HCT116 (cell line): ENCODE measurements around the gene CLP1. TPM values are rescaled to one million over a fixed set of nuclear protein-coding genes. Genes with fewer than 3 reads are reported as not detected.

Source experiments
- ATAC-seq: fragments of 200-7000 bp; cut with Tn5 transposase; 2 replicates; pipeline ENCODE4 v1.9.1; 2020; ENCODE audit warnings: mild to moderate bottlenecking, moderate library complexity
- BruUV-seq: library from RNA; stranded (reverse); fragments of 400-500 nt; replicated peaks from 2 replicates; lab custom pipeline; 2021; lab: Mats Ljungman, UMichigan
- CTCF ChIA-PET: fragments of 300-600 bp; sonication (Branson Sonifier 250); formaldehyde crosslinking; loops from one replicate; lab custom pipeline; 2021; ENCODE audit warnings: antibody characterized with exemption; lab: Charles Lee
- POLR2A ChIA-PET: fragments of 300-600, 350-600 bp; sonication (Branson Sonifier 250); formaldehyde crosslinking; loops from one replicate; lab custom pipeline; 2021; ENCODE audit warnings: antibody characterized with exemption; lab: Charles Lee
- RAD21 ChIA-PET, 2 experiments: fragments of 300-600 bp; sonication (Branson Sonifier 250); formaldehyde crosslinking; loops; one replicate each; lab custom pipeline; 2023; ENCODE audit warnings: low total read pairs in 2 of 2; ENCODE audit not compliant: uncharacterized antibody in 2 of 2, unreplicated experiment in 2 of 2, low non-redundant PET in 1 of 2; lab: Charles Lee
- DNase-seq: peaks from one replicate; pipeline ENCODE4 v3.0.0-alpha.2; 2010; ENCODE audit warnings: low read depth, low spot score
- H2AFZ ChIP-seq: fragments of 200-600 bp; shearing (Covaris generic), sonication (generic); 2 replicates; pipeline ENCODE4 v1.6.1; 2017; ENCODE audit warnings: low read depth, mixed run types, mixed read lengths, antibody characterized with exemption, low read length; ENCODE audit not compliant: poor library complexity, severe bottlenecking
- H3K27ac ChIP-seq: 2 replicates; pipeline ENCODE4 v1.5.1; 2012; ENCODE audit warnings: low read depth, low read length
- H3K27me3 ChIP-seq: fragments of 200-600 bp; sonication (generic); 2 replicates; pipeline ENCODE4 v1.6.1; 2016; ENCODE audit warnings: mixed run types, low read length, mixed read lengths; ENCODE audit not compliant: insufficient read depth
- H3K36me3 ChIP-seq, 2 experiments: fragments of 200-500 bp in 1 of 2; fragments of 200-600 bp in 1 of 2; sonication (Bioruptor generic) in 1 of 2; sonication (generic) in 1 of 2; 2 replicates each; pipeline versions ENCODE4 v1.5.1 to v1.6.1; 2014 to 2016; ENCODE audit warnings: low read length in 2 of 2, inconsistent platforms in 1 of 2, mixed read lengths in 1 of 2, mixed run types in 1 of 2; ENCODE audit not compliant: insufficient read depth in 2 of 2, control insufficient read depth in 1 of 2
- H3K4me1 ChIP-seq, 2 experiments: fragments of 200-600 bp in 1 of 2; sonication (generic) in 1 of 2; 2 replicates each; pipeline versions ENCODE4 v1.5.1 to v1.6.1; 2012 to 2017; ENCODE audit warnings: low read length in 2 of 2, inconsistent platforms in 1 of 2, mild to moderate bottlenecking in 1 of 2, mixed read lengths in 1 of 2, mixed run types in 1 of 2, moderate library complexity in 1 of 2; ENCODE audit not compliant: insufficient read depth in 2 of 2, control insufficient read depth in 1 of 2
- H3K4me2 ChIP-seq: fragments of 200-600 bp; sonication (generic); 2 replicates; pipeline ENCODE4 v1.6.1; 2017; ENCODE audit warnings: mixed run types, low read length, mixed read lengths
- H3K4me3 ChIP-seq, 2 experiments: fragments of 200-600 bp in 1 of 2; sonication (generic) in 1 of 2; replicated peaks in 1 of 2; 2 replicates each; pipeline ENCODE4 v1.5.1; 2011 to 2016; ENCODE audit warnings: low read length in 2 of 2, control low read depth in 1 of 2, low read depth in 1 of 2, mild to moderate bottlenecking in 1 of 2, mixed read lengths in 1 of 2, mixed run types in 1 of 2
- H3K79me2 ChIP-seq: fragments of 200-600 bp; sonication (generic); 2 replicates; pipeline ENCODE4 v1.6.1; 2017; ENCODE audit warnings: mild to moderate bottlenecking, mixed run types, low read length, moderate library complexity, mixed read lengths; ENCODE audit not compliant: insufficient read depth
- H3K9ac ChIP-seq: fragments of 200-600 bp; sonication (generic); 2 replicates; pipeline ENCODE4 v1.6.1; 2016; ENCODE audit warnings: low read length, mixed read lengths
- H3K9me2 ChIP-seq: fragments of 200-600 bp; sonication (generic), shearing (Covaris generic); 2 replicates; pipeline ENCODE4 v1.6.1; 2017; ENCODE audit warnings: mixed run types, mild to moderate bottlenecking, moderate library complexity; ENCODE audit not compliant: insufficient read depth
- H3K9me3 ChIP-seq, 2 experiments: fragments of 200-500 bp in 1 of 2; fragments of 200-600 bp in 1 of 2; sonication (Bioruptor generic) in 1 of 2; sonication (generic) in 1 of 2; 2 replicates each; pipeline ENCODE4 v1.6.1; 2014 to 2017; ENCODE audit warnings: low read length in 2 of 2, mixed read lengths in 2 of 2, inconsistent platforms in 1 of 2, low read depth in 1 of 2, mild to moderate bottlenecking in 1 of 2, mixed run types in 1 of 2, moderate library complexity in 1 of 2; ENCODE audit not compliant: control insufficient read depth in 1 of 2, insufficient read depth in 1 of 2
- H4K20me1 ChIP-seq: fragments of 200-600 bp; sonication (generic), shearing (Covaris generic); 2 replicates; pipeline ENCODE4 v1.6.1; 2017; ENCODE audit warnings: mixed run types, mild to moderate bottlenecking, moderate library complexity; ENCODE audit not compliant: insufficient read depth
- CBX3 ChIP-seq: IDR thresholded peaks from 2 replicates; pipeline ENCODE4 v1.6.1; 2012; ENCODE audit warnings: low read depth
- EZH2 ChIP-seq: fragments of 200-600 bp; sonication (generic); IDR thresholded peaks from 2 replicates; pipeline ENCODE4 v1.6.1; 2017; ENCODE audit warnings: antibody characterized with exemption, mixed run types
- EZH2phosphoT487 ChIP-seq: fragments of 200-600 bp; IDR thresholded peaks from 2 replicates; pipeline ENCODE4 v1.6.1; 2018; ENCODE audit warnings: antibody characterized with exemption, borderline replicate concordance
- FOSL1 ChIP-seq: IDR thresholded peaks from 2 replicates; pipeline ENCODE4 v1.6.1; 2012; ENCODE audit warnings: low read depth
- MAX ChIP-seq: IDR thresholded peaks from 2 replicates; pipeline ENCODE4 v1.6.1; 2012
- POLR2A ChIP-seq: IDR thresholded peaks from 2 replicates; pipeline ENCODE4 v1.7.0; 2011; ENCODE audit warnings: borderline replicate concordance; ENCODE audit not compliant: insufficient read depth, insufficient read length; ENCODE audit errors: extremely low read depth
- POLR2AphosphoS5 ChIP-seq: IDR thresholded peaks from 2 replicates; pipeline ENCODE4 v1.6.1; 2011; ENCODE audit warnings: mild to moderate bottlenecking, low read depth, low read length, moderate library complexity
- RAD21 ChIP-seq: IDR thresholded peaks from 2 replicates; pipeline ENCODE4 v1.6.1; 2012; ENCODE audit warnings: low read depth, mild to moderate bottlenecking
- REST ChIP-seq: IDR thresholded peaks from 2 replicates; pipeline ENCODE4 v1.6.1; 2012; ENCODE audit warnings: low read depth
- SIN3A ChIP-seq: IDR thresholded peaks from 2 replicates; pipeline ENCODE4 v1.6.1; 2012; ENCODE audit warnings: low read depth
- SP1 ChIP-seq: IDR thresholded peaks from 2 replicates; pipeline ENCODE4 v1.6.1; 2012; ENCODE audit warnings: low read depth
- SRF ChIP-seq: IDR thresholded peaks from 2 replicates; pipeline ENCODE4 v1.6.1; 2012; ENCODE audit warnings: low read depth
- TCF7L2 ChIP-seq: IDR thresholded peaks from 2 replicates; pipeline ENCODE4 v1.7.0; 2011; ENCODE audit warnings: borderline replicate concordance, inconsistent platforms; ENCODE audit not compliant: insufficient read depth, insufficient read length; ENCODE audit errors: extremely low read depth
- YY1 ChIP-seq: IDR thresholded peaks from 2 replicates; pipeline ENCODE4 v1.6.1; 2011; ENCODE audit warnings: low read length, low read depth, moderate library complexity, mild to moderate bottlenecking; ENCODE audit not compliant: insufficient replicate concordance; ENCODE audit errors: extremely low read depth
- ZBTB33 ChIP-seq: IDR thresholded peaks from 2 replicates; pipeline ENCODE4 v1.6.1; 2011; ENCODE audit warnings: mild to moderate bottlenecking, low read length, moderate library complexity; ENCODE audit not compliant: insufficient replicate concordance; ENCODE audit errors: extremely low read depth
- intact Hi-C: fragments of 100-400 bp; cut with micrococcal nuclease; formaldehyde crosslinking; loops from 2 replicates; pipeline ENCODE4 v1.10.0; 2022
- total RNA-seq: library from RNA; stranded (reverse); gene quantifications from one replicate; pipeline ENCODE4 v1.2.1, GENCODE V29; 2021; ENCODE audit not compliant: unreplicated experiment

The CLP1 gene
- total RNA-seq, 1 experiment from 2014 or later, result 17.7 TPM

GRCh38 chr11:57675176-57675941 is 17.8 kb downstream of the CLP1 start:
- intact Hi-C loops, result no loop called here
- Histone ChIP-seq H3K4me1 (peaks cover 0 to 6% of the 10 kb centered on the region in 2 experiments; a peak in 1 of 4 replicates), H4K20me1 (0 out of 2 replicates have a peak, but pooled peaks cover 4% of the 10 kb centered on the region), H3K36me3 (peaks cover 27 to 40% of the 10 kb centered on the region in 2 experiments), H2AFZ (no peak overlapping the region), H3K27ac (no peak overlapping the region), H3K9me2 (no peaks in the 10 kb centered on the region), H3K79me2 (peaks cover 95% of the 10 kb centered on the region), H3K27me3 (no peaks in the 10 kb centered on the region), H3K4me3 (no peak overlapping the region), H3K4me2 (no peak overlapping the region), H3K9me3 (no peaks in the 10 kb centered on the region), H3K9ac (no peak overlapping the region)
- DNase-seq (no peak), ATAC-seq (no peak)
- ChIA-PET POLR2A (no interaction called here), RAD21 (interaction anchor here in 1 of 2 experiments (0.6 kb wide), 1 partner anchor 28 kb away, joined by 3 read pairs; no protein-coding TSS in a partner anchor), CTCF (interaction anchor here (0.7 kb wide), 1 partner anchor 125 kb away, joined by 3 read pairs; no protein-coding TSS in a partner anchor)
- TF ChIP-seq RAD21 (no peak), ZBTB33 (no peak), MAX (no peak), SIN3A (no peak), REST (no peak), POLR2A (no peak), FOSL1 (no peak), EZH2 (no peak), SRF (no peak), EZH2phosphoT487 (no peak), CBX3 (no peak), YY1 (no peak), POLR2AphosphoS5 (no peak), SP1 (no peak), TCF7L2 (no peak)
- no TSS peak for BruUV-seq
